ENCODE data around the gene NR2C2AP.
"Not testable (repeated sequence)": the region's sequence is repeated elsewhere in the genome, so short reads cannot be mapped to it uniquely, and the experiment has no call there.

Gene NR2C2AP

DNA sequence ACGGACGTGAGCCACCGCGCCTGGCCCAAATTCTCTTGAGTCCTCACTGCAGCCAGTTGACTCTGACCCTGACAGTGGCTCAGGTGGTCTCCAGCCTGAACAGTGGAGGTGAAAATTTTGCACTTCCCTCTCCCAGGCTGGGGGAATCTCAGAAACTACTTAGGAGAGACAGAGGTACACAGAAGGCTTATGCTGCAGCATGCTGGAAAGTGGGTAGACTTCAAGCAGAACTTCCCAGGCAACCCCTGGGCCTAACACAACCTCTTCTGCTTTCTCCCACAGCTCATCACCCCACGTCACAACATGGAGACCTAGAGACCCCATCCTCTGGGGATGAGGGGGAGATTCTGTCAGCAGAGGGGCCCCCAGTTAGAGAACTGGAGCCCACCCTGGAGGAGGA is 23.0 kb upstream of the NR2C2AP start:
- no peak for DNase-seq (ENCODE audit: low spot score)
- in situ Hi-C loops (cut with MboI; ENCODE audit: low sequenced_read_pairs, unreplicated experiment): no loop called here
- TF ChIP-seq, protein P1, sequence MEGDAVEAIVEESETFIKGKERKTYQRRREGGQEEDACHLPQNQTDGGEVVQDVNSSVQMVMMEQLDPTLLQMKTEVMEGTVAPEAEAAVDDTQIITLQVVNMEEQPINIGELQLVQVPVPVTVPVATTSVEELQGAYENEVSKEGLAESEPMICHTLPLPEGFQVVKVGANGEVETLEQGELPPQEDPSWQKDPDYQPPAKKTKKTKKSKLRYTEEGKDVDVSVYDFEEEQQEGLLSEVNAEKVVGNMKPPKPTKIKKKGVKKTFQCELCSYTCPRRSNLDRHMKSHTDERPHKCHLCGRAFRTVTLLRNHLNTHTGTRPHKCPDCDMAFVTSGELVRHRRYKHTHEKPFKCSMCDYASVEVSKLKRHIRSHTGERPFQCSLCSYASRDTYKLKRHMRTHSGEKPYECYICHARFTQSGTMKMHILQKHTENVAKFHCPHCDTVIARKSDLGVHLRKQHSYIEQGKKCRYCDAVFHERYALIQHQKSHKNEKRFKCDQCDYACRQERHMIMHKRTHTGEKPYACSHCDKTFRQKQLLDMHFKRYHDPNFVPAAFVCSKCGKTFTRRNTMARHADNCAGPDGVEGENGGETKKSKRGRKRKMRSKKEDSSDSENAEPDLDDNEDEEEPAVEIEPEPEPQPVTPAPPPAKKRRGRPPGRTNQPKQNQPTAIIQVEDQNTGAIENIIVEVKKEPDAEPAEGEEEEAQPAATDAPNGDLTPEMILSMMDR (IDR thresholded peaks at IDR 0.05; ENCODE audit: borderline replicate concordance, control extremely low read depth, extremely low read depth, insufficient read depth, missing control alignments): no peak

DNA sequence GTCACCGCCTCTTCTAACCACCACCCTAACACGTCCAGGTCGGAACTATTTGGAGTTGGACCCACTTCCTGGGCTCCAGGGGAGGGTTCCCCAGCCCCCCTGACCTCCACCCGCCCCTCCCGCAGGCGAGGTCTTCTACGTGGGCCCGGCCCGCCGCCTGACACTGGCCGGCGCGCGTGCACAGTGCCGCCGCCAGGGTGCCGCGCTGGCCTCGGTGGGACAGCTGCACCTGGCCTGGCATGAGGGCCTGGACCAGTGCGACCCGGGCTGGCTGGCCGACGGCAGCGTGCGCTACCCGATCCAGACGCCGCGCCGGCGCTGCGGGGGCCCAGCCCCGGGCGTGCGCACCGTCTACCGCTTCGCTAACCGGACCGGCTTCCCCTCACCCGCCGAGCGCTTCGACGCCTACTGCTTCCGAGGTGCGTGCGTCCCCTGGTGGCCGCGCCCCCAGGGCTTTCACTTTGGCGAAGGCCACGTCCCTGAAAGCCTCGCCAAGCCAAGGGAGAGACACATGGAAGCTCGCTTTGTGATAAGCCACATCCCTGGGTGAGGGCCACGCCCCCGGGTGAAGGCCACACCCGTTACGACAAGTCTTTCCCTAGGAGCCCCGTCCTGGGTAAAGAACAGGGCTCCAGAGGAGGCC is 21.8 kb upstream of the NR2C2AP start:
- peak; percentile 92 for DNase-seq (ENCODE audit: low spot score)
- in situ Hi-C loops (cut with MboI; ENCODE audit: low sequenced_read_pairs, unreplicated experiment): no loop called here
- TF ChIP-seq, protein P1 (IDR thresholded peaks at IDR 0.05; ENCODE audit: borderline replicate concordance, control extremely low read depth, extremely low read depth, insufficient read depth, missing control alignments): peak; percentile 79

DNA sequence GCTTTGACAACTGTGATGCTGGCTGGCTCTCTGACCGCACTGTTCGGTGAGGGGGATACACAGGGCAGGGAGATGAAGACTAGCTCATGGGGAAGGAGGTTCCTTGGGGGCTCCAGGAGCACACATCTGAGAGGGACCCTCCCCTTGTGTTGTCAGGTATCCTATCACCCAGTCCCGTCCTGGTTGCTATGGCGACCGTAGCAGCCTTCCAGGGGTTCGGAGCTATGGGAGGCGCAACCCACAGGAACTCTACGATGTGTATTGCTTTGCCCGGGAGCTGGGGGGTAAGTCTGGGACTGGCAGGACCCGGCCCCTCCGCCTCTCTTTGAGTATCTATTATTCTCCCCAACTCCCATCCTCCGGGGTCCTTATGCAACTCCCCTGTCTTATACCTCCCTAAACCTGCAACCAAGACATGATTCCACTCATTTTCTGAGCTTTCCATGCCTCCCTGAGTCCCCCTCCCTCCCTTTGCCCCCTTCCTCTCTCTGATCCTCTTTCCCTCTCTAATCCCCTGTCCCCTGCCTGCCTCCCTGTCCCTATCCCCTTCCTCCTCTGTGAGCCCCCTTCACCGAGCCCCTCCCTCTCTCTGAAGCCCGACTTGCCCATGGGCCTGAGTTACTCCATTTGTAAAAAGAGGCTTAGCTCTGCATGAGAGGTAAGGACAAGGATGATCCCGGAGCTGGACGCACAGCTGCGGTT is 21.1 kb upstream of the NR2C2AP start:
- in situ Hi-C loops (cut with MboI; ENCODE audit: low sequenced_read_pairs, unreplicated experiment): no loop called here
- no peak for DNase-seq (ENCODE audit: low spot score)
- TF ChIP-seq, protein P1 (IDR thresholded peaks at IDR 0.05; ENCODE audit: borderline replicate concordance, control extremely low read depth, extremely low read depth, insufficient read depth, missing control alignments): no peak

- TF ChIP-seq, protein P1 (IDR thresholded peaks at IDR 0.05; ENCODE audit: borderline replicate concordance, control extremely low read depth, extremely low read depth, insufficient read depth, missing control alignments): no peak
- in situ Hi-C loops (cut with MboI; ENCODE audit: low sequenced_read_pairs, unreplicated experiment): no loop called here
- DNase-seq (ENCODE audit: low spot score): no peak
Observed at GRCh38 chr19:19223636-19224035, 20.4 kb upstream of the NR2C2AP start.

GRCh38 chr19:19223060-19223459 is 19.8 kb upstream of the NR2C2AP start:
- in situ Hi-C loops (cut with MboI; ENCODE audit: low sequenced_read_pairs, unreplicated experiment): no loop called here
- no peak for DNase-seq (ENCODE audit: low spot score)
- TF ChIP-seq, protein P1 (IDR thresholded peaks at IDR 0.05; ENCODE audit: borderline replicate concordance, control extremely low read depth, extremely low read depth, insufficient read depth, missing control alignments): no peak

- in situ Hi-C loops (cut with MboI; ENCODE audit: low sequenced_read_pairs, unreplicated experiment): not testable (repeated sequence)
Observed at GRCh38 chr19:19221000-19221399, 17.8 kb upstream of the NR2C2AP start.

DNA sequence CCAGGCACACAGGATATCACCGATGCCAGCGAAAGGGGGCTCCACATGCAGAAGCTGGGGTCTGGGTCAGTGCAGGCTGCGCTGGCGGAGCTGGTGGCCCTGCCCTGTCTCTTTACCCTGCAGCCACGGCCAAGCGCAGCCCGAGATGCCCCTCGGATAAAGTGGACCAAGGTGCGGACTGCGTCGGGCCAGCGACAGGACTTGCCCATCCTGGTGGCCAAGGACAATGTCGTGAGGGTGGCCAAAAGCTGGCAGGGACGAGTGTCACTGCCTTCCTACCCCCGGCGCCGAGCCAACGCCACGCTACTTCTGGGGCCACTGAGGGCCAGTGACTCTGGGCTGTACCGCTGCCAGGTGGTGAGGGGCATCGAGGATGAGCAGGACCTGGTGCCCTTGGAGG is 15.7 kb upstream of the NR2C2AP start:
- in situ Hi-C loops (cut with MboI; ENCODE audit: low sequenced_read_pairs, unreplicated experiment): no loop called here
- DNase-seq (ENCODE audit: low spot score): no peak
- TF ChIP-seq, protein P1 (IDR thresholded peaks at IDR 0.05; ENCODE audit: borderline replicate concordance, control extremely low read depth, extremely low read depth, insufficient read depth, missing control alignments): no peak

More at GRCh38 chr19:19221000-19221399, 17.8 kb upstream of the NR2C2AP start:
- not testable (repeated sequence) for DNase-seq (ENCODE audit: low spot score)

All from GM13976 (cell line).